Body of pancreas (tissue), 4 donors: ENCODE results near the gene CFP.

Experiments used
- POLR2A ChIP-seq, 3 donors: fragments of 450-650 bp; IDR thresholded peaks; one replicate each; pipeline ENCODE4 v1.6.1; 2016; ENCODE audit warnings: antibody characterized with exemption in 3 of 3, mild to moderate bottlenecking in 2 of 3
- TF ChIP-seq, protein P1 (sequence below), 7 experiments: fragments of 450-650 bp in 4 of 7; fragments of 200-600 bp in 3 of 7; sonication (generic) in 3 of 7; IDR thresholded peaks; one replicate each; pipeline ENCODE4 v1.5.1; 2016 to 2019; ENCODE audit warnings: antibody characterized with exemption in 7 of 7

GRCh38 chrX:47573341-47574075 lies 56.2 kb downstream of the CFP start:
- TF ChIP-seq POLR2A (IDR thresholded peaks at IDR 0.05), result no peak
- TF ChIP-seq, protein P1, sequence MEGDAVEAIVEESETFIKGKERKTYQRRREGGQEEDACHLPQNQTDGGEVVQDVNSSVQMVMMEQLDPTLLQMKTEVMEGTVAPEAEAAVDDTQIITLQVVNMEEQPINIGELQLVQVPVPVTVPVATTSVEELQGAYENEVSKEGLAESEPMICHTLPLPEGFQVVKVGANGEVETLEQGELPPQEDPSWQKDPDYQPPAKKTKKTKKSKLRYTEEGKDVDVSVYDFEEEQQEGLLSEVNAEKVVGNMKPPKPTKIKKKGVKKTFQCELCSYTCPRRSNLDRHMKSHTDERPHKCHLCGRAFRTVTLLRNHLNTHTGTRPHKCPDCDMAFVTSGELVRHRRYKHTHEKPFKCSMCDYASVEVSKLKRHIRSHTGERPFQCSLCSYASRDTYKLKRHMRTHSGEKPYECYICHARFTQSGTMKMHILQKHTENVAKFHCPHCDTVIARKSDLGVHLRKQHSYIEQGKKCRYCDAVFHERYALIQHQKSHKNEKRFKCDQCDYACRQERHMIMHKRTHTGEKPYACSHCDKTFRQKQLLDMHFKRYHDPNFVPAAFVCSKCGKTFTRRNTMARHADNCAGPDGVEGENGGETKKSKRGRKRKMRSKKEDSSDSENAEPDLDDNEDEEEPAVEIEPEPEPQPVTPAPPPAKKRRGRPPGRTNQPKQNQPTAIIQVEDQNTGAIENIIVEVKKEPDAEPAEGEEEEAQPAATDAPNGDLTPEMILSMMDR (IDR thresholded peaks at IDR 0.05), result no peak
